Measurements from ENCODE around the gene SERPINA4.

SERPINA4 gene, protein sequence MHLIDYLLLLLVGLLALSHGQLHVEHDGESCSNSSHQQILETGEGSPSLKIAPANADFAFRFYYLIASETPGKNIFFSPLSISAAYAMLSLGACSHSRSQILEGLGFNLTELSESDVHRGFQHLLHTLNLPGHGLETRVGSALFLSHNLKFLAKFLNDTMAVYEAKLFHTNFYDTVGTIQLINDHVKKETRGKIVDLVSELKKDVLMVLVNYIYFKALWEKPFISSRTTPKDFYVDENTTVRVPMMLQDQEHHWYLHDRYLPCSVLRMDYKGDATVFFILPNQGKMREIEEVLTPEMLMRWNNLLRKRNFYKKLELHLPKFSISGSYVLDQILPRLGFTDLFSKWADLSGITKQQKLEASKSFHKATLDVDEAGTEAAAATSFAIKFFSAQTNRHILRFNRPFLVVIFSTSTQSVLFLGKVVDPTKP

DNA sequence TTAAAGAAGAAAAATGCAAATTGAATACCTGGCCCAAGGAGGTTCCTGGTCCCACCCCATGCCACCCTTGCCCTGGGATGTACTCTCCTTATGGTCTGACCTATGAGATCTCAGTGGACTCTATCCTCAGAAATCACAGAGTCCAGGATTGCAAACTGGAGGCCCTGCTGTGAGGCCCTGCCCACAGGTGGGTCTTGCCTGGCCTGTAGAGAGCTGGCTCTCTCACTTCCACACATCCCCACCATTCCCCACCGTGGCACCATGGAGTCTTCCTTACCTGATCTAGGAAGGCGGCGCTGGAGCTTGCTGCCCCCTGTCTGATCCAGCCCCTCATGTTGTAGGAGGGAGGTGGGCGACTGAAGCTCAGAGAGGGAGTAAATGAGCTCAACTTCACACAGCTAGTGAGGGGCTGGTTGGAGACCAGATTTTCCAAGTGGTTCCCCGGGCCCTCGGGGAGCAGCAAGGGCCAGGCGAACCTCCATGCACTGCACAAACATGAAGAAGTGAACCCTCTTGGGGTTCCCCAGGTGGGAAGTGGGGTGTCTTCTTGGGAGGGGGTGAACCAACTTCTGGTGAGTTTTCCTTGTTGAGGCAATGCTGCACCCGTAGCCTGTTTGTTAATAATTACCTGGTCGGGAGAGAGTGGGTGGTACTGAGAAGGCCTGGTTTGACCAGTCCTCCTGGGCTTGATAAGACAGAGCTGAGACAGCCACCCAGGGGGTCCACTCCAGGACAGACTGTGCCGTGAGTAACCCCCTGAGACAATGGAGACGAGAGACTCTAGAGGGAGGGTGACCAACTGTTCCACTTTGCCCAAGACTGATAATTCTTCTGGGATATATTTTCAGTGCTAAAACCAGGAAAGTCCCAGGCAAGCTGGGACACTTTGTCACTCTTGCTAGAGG lies at the start of gene SERPINA4:
Gene SERPINA4 (plus strand): TSS at position 692 of the 905 bp plus-strand sequence. CDS start 2,041 bp downstream, outside the sequence.
- no peak for DNase-seq (ENCODE audit: low spot score)

DNA sequence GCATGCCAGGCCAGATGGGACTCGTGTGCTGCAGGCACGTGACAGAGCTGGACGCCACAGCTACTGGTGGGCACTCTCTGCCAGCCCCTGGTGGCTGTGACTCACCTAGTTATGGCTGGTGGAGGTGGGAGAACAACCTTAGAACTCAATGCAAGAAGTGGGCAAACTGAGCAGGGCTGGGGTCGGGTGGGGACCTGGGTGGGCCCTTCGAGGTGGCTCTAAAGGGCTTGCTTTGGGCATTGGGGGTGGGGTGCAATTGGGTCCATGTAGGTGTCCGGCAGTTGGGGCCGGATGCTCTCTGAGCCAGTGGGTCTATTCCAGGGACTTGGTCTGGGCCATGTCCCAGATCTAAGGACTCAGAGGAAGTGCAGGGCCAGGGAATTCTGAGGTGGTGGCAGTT lies 46.9 kb upstream of the SERPINA4 start:
- no peak for DNase-seq (ENCODE audit: low spot score)

DNA sequence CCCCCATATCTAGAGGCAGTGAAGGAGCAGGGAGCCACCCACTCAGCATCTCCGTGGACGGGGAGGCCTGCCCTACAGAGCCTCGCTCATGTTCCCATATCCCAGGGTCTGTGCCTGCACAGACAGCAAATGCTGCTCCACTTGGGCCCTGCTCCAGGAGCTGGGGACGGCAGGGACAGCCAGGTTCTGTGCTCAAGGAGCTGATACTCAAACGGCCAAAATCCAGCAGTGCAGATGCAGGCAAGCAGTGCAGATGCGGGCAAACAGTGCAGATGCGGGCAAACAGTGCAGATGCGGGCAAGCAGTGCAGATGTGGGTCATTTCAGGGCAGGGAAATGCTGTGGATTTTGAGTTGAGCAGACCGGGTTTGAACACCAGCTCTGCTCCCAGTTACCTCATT lies 45.8 kb upstream of the SERPINA4 start:
- no peak for DNase-seq (ENCODE audit: low spot score)

DNA sequence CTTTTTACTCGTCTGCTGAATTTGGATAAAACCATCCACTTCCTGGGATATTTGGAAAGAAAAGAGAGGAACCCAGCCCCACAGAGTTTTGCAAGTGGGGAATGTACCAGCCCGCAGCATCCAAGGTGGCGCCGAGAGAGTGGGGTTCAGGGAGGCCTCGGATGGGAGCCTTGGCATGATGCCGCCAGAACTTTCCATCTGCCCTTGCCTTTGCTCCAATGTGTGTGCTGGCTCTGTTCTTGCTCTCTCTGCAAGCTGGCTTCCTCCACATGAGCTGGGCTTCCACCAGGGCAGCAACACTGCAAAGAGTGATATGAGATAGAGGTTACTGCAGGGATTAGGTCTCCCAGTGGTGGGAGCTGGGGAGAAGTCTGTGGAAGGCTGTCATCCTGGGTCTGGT lies 45.4 kb upstream of the SERPINA4 start:
- no peak for DNase-seq (ENCODE audit: low spot score)

DNA sequence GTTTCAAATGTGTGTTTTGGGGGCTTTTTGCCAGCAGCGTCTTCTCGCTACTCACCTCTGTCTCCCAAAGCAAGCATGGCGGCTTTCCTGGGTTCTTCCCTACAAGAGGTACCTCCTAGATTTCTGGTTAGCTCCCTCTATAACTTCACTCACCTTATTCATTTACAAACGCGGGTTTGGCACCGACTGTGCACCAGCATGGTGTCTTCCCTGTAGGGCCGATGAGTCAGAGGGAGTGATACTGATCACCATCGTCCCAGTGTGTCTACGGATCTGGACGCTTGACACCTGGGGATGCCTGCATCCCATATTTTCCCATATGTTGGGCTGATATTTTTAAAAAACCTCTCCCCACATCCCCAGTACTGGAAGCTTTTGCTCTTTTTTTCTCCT lies 44.0 kb upstream of the SERPINA4 start:
- no peak for DNase-seq (ENCODE audit: low spot score)

DNA sequence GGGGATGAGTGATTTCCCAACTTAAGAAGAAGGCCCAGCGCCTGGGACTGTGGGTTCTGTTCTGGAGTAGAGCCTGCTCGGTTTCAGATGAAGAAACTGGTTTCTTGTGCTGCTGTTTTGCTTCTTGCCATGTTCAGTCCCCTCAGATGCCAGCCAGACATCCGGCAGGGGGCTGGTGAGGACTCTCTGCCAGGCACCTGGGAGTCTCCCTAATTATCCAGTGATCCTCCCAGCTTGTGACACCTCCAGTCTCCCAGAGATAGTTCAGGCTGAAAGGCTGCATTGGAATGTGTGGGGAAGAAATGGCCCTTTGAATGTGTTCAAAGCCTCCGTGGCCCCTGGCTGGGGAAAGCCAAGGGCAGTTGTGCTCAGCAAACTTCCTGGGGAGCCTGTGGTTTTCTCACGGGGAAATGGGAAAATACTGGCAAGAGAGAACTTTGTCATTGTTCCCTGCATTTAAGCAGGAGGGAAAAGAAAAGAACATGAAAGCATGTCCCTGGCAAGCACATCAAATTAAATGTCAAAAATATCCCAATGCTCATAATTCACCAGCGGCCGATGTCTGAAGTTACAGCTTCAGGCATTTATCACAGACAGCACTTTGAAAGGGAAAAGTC lies 43.5 kb upstream of the SERPINA4 start:
- no peak for DNase-seq (ENCODE audit: low spot score)

DNA sequence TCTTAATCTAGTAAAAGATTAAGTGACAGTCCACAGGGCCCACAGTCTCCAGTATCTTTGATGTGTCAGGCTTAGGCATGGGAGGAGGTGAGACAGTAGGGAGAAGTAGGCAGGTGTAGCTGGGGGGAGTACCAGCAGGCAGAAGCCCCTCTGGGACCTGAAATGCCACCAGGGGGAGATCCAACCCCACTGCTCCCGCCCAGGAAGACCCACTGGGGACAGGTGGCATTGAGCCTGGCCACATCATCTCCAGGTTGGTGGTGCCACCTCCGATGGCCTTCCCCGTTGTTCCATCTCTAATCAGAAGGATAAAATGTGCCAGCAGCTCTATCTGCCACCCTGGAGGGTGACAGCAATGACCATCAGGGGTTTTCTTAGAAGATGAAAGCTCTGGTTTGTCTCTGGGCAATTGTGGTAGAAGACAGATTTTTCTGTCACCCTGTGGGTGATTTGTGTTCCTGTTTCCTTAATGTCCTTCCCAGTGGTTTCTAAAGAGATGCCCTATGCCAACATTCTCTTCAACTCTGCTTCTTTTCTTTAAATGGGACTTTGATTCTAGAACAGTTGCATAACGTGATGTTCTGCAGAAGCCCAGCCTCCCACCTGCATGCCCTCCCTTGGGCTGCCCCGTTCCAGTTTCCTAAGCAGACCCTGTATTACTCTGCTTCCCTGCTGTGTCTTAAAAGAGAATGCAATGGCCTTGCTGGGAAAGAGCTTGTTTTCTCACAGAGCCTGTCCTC lies 39.7 kb upstream of the SERPINA4 start:
- no peak for DNase-seq (ENCODE audit: low spot score)

DNA sequence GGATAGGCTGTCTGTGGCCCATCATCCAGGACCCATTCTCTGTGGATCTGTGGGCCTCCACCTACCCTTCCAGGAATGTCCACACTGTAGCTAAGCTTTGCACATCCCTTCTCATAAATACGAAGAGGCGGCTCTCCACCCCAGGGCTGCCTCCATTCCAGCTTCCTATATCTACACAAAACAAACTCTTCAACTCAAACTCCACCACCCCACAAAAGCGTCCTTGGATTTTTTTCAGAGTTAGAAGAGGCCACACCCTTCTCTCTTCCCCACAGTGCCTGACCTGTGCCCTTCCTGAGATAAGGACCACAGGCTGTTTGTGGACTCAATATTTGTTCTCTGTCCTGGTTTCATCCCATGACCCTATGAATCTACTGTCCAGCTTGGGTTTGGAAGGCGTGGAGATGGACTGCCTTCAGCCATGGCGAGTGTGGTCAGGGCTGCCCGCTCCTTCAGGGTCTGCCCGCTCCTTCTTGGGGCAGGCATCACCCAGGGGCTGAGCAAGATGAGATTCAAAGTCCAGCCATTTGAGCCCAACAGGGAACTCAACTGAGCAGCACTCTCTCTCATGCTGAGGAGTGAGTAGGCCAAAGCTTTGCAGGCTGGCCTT lies 39.0 kb upstream of the SERPINA4 start:
- DNase-seq (ENCODE audit: low spot score) = no peak

DNA sequence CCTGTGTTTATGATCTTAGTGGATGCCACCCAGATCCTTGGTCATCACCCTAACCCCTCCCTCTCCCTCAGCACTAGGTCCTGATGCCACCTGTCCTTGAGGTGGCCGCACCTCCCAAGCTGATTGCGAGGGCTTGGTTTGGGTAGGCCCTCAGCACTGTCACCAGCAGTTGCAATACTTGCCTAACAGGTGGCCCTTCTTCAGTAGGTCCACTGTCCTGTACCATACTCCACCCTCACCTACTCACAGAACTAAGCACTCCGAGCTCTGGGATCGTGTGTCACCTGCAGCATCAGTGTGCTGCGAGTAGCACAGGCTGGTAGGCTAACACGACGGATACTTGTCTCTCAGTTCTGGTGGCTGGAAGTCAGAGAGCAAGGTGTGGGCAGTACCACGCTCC lies 38.0 kb upstream of the SERPINA4 start:
- DNase-seq (ENCODE audit: low spot score) = no peak

DNA sequence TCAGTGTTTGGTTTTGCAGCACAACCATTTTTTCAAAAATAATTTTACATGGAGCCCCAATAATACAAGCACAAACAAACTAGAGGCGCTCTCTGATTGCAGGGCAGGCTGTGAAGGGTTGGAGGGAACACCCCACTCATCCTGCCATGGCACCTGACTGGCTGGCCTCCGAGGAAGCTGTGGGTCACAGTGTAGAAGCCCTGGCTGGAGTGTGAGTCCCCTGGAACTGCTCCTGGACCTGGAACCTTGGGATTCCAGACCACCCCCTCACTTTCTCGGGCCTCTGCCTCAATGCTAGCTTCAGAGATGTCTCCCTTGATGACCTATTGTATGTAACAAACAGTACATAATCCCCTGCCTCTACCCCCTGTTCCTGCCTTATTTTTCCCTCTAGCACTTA lies 37.1 kb upstream of the SERPINA4 start:
- no peak for DNase-seq (ENCODE audit: low spot score)

DNA sequence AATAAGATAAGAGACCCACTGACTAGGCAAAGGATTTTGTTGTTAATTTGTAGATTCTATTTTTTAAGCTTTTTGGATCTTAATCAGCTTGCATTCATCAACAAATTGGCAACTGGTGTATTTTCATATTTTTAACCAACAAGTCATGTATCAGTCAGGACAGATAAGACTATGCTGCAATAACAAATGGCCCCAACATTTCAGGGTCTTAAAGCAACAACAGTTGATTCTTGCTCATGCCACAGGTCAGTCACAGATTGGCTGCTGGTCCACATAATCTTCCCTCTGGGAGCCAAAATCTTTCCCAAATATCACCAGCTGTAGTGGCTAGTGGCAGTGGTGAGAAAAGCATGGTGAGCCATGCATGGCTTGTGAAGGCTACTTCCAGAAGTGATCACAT lies 30.1 kb upstream of the SERPINA4 start:
- no peak for DNase-seq (ENCODE audit: low spot score)

DNA sequence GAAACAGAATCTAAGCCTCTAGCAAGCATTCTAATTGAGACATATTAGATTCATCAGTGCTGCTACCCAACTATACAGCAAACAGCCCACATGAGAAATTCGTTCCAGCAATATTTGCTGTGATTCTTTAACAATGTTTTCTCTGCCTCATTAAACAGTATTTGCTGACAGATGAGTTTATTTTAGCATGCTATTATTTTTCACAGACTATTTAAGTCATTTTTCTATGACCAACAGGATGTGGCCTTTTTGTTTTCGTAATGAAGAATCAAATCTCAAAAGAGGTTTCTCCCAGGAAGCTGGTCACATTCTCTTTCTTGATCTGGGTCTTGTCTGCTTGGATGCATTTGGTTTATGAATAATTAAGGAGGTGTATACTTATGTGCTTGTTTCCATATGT lies 28.8 kb upstream of the SERPINA4 start:
- DNase-seq (ENCODE audit: low spot score) = no peak

DNA sequence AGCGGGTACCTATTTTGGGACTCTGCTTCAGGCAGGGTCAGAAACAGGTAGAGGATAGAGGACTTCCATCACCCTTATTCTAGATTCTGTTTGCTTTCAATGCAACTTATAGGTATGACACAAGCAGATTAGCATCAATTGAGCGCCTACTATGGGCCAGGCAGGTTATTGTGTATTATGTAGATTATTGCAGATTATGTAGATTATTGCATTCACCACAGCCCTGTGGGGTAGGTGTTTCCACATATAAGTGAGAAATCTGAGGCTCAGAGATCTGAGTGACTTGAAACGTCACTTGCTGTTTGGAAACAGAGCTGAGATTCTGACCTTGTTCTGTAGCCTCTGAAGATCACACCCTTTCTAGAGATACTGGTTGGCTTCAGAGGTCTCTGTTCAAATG lies 25.7 kb upstream of the SERPINA4 start:
- no peak for DNase-seq (ENCODE audit: low spot score)

DNA sequence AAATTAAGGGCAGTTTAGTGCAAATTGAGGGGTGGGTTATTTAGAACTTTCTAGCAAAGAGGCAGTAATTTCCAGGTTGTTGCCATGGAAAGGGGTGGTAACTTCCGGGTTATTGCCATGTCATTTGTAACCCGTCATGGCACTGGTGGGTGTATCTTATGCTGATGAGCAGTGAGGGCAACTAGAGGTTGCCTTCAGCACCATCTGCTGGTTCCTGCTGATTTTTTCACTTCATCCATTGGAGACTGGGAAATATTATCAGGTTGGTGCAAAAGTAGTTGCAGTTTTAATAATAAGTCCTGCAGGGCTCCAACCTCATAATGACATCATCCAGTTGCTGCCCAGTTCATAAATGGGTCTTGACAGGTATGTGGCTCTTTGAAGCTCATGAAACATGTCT lies 24.4 kb upstream of the SERPINA4 start:
- DNase-seq (ENCODE audit: low spot score) = no peak

DNA sequence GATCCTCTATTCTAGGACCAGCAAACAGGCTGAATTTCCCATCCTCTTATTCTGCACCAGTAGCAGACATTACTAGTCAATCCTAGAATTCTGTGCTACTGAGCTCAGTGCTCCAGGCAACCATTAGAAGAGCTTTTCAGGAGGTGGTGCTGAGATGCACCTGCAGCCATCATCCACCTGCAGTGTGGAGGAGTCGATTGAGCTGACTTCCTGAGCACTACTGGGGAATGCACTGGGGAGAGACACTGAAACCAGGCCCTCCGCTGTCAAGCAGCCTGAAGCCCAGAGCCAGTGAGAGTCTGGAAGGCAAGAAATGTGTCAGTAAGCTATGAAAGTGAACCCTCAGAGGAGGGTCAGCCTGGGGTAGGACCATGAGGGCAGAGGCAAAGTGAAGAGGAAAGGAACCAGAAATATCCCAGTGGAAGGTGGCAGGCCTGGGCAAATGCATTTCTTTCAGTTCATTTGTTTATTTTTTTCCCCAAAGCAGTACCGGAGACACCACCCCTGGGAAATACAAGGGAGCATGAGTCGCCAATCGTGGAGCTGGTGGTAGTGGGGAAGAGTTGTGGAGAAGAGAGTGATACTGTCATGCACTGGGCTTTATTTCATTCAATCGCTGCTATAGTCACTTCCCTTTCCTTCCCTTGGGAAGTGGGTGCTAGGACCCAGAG lies 23.0 kb upstream of the SERPINA4 start:
- no peak for DNase-seq (ENCODE audit: low spot score)

DNA sequence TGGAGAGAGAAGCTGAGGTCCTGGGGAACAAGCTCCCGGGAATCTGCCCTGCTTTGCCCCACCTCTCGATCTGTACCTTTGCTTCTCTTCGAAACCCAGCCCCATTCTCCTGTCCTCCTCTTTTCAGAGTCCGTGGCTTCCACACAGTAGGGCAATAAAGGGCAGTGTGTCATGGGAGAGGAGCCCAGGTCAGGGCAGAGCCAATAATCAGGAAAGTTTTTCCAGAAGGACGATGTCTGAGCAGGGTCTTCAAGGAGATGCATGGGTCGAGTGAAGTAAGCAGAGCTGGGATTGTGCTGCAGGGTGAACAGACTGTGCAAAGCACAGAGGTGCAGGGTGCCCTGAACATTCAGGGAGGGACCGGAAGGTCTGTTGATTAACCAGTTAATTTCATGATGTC lies 22.1 kb upstream of the SERPINA4 start:
- no peak for DNase-seq (ENCODE audit: low spot score)

DNA sequence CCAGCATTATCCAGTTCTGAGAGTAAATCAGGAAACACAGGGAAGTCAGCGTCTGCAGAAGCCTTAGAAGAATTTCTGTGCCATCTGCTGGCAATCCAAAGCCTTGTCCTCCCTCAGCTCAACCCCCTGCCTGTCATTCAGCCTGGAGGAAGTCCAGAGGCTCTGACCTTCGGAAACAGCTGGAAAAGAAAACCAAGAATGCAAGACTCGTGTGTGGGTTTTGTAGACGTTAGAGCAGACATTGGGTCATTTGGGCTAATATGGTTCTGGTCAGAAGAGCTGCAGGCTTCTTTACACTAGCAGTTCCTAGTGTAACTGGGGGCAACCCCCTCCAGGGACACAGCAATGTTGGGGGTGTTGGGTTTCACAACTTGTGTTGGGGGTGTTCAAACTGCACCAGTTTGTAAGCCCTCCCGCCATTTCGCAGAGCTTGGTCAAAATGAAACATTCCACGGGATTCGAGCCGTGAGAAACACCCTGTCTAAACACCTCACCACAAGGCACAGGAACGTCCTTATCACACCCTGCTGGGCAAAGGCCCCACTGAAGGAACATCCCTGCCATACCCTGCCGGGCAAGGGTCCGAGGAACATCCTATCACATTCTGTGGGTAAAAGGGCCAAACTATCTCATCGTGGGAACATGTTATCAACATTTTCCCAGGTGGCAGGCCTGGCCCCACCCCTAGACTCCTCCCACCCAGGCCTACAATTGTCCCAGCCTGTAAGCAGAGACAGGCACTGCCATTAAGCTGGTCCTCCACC lies 21.0 kb upstream of the SERPINA4 start:
- DNase-seq (ENCODE audit: low spot score) = no peak

DNA sequence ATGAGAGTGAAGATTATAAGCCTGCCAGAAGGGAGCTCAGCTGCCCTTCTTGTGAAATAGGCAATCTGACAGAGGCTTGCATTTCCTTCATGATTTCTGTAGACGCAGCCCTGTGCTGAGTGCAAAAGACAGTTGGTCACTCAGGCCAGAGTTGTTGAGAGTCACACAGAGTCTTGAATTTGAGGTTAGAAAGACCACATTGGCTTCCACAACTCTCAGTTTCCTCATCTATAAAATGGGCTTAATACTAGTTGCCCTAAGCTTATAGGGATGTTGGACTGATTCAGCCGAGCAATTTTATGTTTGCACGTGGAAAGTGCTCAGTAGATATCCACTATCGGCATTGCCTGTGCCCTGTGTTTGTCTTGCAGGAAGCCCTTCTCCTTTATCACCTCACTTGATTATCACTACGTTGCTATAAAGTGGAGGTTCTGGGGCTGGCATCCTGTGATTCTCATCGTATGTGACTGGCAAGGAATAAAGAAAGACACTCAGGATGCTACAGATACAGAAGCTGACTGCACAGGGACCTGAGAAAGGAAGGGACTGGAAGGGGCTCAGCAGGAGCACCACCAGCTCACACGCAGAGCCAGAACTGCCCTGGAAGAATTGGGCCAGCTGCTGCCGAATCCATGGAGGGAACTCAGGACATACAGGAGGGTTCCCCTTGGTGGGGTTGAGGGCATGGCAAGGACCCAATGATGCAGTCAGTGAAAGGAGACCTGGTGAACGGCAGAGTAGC lies 19.8 kb upstream of the SERPINA4 start:
- no peak for DNase-seq (ENCODE audit: low spot score)

DNA sequence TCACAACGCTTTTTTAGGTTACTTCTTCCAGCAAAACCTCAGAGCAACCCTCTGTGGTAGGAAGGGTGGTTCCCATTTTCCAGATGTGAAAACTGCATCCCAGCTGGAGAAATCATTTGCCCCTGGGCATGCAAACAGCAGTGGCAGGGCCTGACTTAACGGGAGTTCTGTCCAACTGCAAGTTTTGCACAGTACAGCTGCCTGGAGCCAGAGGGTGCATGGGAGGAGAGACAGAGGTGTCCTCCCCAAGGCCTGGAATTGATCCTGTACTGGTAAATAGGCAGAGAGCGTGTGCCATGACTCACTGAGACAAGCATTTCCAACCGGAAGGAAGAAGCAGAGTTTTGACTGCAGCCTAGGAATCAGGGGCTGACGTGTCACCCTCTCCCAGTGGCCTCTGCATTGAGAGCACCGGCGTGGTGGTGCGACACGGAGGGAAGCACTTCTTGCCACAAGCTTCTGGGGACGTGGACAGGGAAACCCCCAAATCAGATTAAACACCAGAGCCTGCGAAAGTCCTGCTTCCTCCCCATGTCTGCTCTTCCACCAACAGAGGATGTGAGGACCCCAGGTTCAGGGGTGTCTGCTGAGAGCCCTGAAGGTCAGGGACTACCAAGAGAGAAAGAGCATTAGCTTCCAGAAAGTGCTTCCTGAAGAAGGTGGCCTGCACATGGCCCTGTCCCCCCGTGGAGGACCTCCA lies 19.0 kb upstream of the SERPINA4 start:
- no peak for DNase-seq (ENCODE audit: low spot score)

Data from AG08396 (cell line).